SHP77 treated with DMSO at 0.1 percent for 48 hours (cell line): Measurements from ENCODE around the gene GATAD2A.
"Not testable (repeated sequence)": the region's sequence is repeated elsewhere in the genome, so short reads cannot be mapped to it uniquely, and the experiment has no call there.

ENCODE experiments used
- DNase-seq: peaks from one replicate; lab custom pipeline; 2025; lab: John Stamatoyannopoulos, UW

GATAD2A gene

DNA sequence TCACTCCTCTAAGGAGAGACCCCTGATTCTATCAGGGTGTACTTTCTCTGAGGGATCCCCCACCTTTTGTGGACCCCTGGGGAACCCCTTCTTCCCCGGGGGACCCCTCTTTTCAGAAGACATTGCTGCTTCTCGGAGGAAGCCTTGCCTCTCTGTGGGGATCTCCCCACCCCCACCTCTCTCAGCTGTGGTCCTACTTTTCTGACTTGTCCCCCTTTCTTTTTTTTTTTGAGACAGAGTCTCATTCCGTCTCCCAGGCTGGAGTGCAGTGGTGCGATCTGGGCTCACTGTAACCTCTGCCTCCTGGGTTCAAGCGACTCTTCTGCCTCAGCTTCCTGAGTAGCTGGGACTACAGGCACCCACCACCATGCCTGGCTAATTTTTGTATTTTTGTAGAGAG is 18.4 kb upstream of the GATAD2A start:
- DNase-seq, result no peak

DNA sequence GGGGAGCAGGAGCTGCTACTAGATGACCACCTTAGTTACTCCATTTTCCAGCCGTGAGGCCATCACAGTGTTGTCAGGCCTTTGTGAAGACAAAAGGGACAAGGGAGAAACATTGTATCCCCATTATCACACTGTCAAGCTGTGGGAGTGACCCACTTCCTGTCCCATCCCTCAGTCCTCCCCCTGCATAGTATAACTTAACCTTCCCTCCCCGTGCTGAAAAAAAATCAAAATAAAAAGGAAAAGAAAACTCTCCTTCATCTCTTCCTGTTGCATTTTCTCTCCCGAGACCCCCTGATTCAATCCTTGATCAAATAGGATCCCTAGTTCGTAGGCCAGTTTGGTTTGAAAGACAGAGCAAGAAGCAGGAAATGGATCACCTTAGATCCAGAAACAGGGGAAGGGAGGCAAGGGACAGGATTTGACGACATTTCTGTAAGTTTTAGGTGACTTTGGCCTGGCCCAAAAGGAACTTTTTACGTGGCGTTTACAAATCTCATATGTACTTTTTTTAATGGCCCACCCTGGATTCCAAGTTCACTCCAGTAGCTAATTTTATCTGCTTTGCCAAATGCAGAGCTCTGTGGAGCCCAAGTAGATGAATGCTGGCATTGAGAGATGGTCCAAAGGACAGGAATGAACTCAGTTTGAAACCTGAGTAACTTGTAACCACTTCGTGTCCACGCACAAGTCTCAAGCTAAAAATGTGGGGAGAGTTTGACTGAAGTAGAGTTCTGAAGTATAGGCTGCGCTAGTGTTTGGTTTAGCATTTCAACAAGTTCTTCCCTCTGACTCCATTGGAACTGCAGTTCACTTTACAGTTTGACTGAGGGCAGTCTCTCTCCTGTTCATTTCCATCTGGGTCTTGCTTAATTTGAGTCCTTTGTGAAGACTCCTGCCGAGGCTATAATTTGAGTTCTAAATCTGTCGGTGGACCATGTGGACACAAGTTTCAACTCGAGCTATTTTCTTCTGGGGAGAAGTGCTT is 16.6 kb upstream of the GATAD2A start:
- DNase-seq, result no peak

DNA sequence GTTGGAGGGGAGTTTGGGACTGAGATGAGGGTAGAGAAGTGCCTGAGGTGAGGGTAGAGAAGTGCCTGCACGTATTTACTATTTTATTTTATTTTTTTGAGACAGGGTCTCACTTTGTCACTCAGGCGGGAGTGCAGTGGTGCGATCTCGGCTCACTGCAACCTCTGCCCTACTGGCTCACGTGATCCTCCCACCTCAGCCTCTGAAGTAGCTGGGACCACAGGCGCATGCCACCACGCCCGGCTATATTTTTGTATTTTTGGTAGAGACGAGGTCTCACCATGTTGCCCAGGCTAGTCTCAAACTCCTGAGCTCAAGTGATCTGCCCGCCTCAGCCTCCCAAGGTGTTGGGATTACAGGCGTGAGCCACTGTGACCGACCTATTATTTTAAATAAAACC is 15.8 kb upstream of the GATAD2A start:
- DNase-seq, result not testable (repeated sequence)

- DNase-seq, result not testable (repeated sequence)
Observed at GRCh38 chr19:19394333-19394732, 11.1 kb upstream of the GATAD2A start.

GRCh38 chr19:19399733-19400433 is 5.6 kb upstream of the GATAD2A start:
- DNase-seq, result no peak

- DNase-seq, result no peak
Observed at GRCh38 chr19:19402656-19403372, 2.7 kb upstream of the GATAD2A start.

GRCh38 chr19:19403373-19403901 is 2.0 kb upstream of the GATAD2A start:
- DNase-seq, result no peak

DNA sequence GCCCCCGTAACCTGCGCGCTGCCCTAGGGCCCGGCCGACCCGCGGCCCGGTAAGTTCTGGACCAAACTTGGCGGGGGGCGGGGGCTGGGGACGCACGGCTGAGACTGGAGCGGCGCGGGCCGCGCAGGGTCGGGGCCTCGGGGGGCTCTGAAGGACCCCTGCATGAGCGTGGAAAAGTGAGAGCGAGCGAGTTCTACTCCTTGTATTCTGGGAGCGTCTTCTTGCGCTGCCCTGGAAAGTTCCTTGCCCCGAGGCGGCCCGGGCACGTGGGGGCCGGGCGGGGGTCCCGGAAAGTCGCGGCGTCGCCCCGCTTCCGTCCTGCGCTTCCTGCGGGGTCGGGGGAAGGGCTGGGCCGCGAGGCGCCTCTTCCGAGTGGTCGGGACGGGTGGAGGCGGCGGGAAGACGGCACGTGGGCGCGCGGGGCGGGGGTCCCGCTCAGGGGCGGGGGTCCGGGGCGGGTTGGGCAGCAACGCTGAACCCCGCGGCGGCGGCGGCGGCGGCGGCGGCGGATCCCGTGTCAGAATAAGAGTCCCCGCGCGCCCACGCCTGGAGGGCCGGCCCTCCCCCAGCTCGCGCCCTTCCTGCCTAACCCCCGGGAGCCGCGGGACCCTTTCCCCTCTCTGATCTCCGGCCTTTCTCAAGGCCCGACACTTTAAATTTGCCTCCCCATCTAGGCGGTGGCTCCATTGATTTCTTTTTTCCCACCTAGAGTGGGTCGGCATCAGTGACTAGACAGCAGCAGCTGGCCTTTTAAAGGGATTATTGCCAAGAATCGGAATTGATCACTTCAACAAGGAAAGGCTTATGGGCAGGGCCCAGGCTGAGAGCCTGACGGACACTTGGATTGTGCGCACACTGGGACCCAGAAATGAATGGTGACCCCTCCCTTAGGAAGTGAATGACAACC is 749 bp downstream of the GATAD2A start:
- DNase-seq, result no peak

DNA sequence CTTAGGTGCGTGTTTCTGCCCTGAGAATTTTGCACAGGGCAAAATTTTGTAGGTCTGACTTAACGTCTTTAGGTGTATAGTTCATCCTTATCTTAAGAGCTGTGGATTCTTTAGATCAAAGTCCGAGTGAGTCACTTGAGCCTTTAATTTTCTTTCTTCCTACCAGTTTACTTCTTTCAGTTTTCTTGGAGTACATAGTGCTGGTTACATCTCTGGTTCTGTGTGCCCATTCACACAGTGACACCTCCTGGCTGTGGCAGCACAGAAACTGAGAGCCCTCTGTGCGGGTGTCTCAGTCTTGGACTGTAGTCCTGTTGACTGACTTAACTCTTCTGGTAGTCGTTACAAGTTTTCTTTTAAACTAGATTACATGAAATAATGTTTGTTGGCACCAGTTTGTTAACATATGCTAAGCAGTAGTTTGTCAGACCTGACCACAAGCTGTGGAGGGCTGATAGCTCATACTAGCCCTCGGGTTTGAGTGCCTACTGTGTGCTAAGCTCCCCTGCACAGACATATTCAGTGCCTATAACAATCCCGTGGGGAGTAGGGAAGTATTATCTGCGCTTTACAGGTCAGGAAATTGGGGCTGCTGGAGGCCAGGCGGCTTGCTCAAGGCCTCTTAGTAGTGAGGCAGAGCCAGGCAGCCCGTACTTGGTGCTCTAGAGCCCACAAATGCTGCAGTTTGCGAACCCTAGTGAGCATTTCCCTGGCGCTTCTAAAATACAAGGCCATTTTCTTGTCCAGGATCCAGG is 1.6 kb downstream of the GATAD2A start:
- DNase-seq, result no peak

DNA sequence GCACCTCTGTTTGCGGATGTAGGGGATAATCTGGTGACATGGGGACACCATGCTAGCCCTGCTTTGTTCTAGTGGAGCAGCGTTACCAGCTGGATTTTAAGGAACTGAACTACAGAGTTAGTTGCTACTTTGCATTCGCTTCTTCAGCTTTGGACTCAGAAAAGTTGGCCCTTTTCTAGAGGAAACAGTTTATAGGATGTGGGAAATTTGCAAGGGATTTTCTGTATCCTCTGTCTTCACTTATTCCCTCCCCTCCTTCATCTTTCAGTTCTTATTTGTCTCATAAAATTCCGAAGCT is 2.1 kb downstream of the GATAD2A start:
- no peak for DNase-seq

DNA sequence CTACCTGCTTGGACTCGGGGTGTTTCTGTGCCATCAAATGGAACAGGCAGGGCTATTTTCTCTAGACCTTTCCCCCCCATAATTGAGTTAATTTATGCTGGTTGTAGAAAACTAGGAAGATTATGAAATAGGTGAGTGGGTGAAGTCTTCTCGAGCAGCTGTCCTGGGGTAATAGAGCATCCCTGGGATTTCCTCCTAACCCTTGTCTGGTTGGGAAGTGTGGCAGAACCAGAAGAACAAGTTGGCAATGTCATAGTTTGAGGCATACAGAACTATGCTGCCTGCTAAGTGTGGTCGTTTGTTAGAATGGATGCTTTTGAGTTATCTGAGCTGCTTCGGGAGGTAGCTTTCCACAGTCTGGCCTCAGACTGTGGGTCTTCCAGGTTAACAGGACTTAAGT is 3.7 kb downstream of the GATAD2A start:
- DNase-seq, result no peak

DNA sequence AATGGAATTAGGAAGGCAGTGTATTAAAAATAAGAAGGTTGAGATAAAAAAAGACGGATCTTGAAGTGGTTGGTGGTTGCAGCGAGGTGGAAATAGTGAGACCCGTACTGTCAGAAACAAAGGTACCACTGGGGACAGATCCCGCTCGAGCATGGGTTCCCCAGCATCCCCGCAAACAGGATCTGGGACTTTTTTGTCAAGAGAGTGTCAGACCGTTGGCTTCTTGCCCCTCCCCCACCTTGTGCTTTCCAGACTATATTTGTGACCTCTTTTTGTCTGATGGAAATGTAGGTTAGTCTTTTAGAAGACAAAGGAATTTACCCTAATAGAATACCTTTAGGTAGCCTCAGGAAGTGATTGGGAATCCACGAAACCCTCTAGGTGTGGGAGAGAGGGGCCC is 4.2 kb downstream of the GATAD2A start:
- DNase-seq, result no peak

GRCh38 chr19:19410553-19411550 is 5.4 kb downstream of the GATAD2A start:
- DNase-seq, result no peak

DNA sequence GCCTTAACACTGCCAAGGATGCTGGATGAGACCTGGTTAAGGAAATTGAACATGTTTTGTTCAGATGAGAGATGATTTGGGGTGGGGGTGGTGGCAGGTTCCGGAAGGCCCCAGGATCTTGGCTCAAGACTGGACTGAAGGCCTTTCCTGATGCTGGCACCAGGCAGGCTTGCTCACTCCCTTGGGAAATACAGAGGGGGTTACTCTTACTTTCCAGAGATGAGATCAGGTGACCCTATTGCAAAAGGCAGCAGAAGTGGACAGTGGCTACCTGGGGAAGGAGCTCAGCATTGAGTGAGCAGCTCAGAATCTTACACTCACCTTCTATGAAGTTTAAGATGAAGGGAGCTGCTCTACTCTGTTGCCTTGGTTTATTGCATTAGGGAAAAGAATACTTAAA is 10.8 kb downstream of the GATAD2A start:
- no peak for DNase-seq

GRCh38 chr19:19417046-19417445 is 11.6 kb downstream of the GATAD2A start:
- DNase-seq, result no peak

DNA sequence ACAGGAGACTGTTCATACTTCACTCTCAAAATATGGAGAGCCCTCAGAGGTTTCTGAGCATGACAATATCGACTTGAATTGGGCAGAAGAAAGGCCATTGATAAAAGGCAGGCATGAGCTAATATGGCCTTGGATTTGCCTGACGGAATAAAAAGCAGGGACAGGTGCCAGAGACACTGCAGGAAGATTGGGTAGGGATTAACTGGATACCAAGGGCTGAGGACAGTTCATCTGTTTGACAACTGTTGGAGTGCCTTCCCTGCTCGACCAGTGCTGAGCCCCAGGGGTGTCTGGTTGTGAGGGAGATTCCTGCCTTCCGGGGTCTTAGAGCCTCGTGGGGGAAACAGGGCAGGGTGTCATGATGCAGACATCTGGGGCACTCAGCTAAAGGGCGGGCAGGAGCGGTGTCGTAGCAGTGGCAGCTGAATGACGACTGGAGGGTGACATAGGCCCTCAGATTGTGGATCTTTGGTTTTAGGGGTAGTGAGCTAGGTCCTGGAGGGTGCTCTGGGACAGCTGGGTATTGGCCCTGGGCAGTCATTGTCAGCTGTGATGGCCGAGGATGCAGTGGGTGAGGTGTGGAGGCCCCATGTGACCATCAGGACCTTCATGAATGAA is 12.3 kb downstream of the GATAD2A start:
- no peak for DNase-seq

- DNase-seq, result no peak
Observed at GRCh38 chr19:19418555-19419260, 13.2 kb downstream of the GATAD2A start.

DNA sequence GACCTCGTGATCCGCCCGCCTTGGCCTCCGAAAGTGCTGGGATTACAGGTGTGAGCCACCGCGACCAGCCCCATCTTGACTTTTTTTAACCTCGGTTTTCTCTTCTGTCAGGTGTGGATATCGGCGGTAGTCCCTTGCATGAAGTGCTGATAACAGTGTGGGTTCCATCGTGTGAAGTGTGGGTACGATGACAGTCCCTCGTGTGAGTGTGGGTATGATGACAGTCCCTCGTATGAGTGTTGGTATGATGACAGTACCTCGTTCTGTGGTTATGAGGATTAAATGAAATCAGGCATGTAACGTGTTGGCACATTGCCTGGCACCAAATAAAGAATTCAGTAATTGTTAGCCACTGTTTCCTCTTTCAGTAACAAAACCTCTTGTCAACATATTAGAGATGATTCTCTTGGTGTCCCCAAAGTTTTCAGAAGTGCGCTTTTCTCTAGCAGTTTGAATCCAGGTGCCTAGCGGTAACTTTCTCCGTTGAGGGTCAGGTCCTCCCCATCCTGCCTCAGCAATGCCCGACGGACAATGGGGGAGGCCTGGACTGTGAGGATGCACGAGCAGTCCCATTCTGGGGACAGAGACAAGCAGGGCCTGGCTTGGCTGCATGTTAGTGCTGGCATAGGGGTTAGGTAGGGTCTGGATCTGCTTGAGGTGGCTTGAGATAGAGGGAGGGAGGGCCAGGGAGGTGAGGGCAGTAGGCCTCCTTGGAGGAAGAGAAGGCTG is 15.3 kb downstream of the GATAD2A start:
- DNase-seq, result no peak
